RKO (cell line): ENCODE data around the gene ADGRB3.

Source experiments
- DNase-seq: peaks from one replicate; pipeline ENCODE4 v3.0.0-alpha.2; 2016; ENCODE audit warnings: low spot score

The ADGRB3 gene

DNA sequence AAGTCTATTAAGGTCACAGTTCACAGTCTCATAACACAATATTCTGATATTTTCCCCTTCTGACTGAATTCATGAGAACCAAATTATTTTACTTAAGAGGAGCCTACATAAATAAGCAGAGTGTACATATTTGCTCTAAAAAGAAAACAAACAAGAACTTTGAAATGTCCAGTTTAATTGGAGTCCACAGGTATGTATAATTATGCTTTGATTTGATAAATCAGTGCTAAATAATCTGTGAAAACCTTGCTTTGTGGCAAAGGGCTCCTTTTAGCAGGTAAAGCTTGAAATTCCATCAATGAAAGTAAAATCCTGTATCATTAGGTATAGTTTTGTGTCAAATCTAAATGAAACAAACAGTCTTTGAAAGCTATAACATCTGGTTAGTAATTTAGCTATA lies 69.4 kb downstream of the ADGRB3 start:
- DNase-seq: no peak

DNA sequence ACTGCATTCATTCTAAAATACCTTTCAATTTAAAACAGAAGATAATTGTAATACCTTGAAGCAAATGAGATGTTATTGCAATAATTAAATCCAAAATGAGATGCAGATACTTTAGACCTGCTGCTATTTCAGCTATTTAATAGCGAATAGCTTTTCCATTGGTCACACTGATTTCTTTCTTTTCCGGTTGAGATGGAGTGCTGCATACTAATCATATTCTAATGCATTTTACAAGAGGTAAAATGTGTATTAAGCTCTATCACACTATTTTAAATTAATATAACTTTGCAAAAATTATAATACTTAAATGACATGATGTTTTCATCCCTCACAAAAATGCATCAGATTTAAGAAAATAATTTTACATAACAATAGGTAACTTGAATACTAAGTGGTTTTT lies 74.0 kb downstream of the ADGRB3 start:
- DNase-seq: no peak

DNA sequence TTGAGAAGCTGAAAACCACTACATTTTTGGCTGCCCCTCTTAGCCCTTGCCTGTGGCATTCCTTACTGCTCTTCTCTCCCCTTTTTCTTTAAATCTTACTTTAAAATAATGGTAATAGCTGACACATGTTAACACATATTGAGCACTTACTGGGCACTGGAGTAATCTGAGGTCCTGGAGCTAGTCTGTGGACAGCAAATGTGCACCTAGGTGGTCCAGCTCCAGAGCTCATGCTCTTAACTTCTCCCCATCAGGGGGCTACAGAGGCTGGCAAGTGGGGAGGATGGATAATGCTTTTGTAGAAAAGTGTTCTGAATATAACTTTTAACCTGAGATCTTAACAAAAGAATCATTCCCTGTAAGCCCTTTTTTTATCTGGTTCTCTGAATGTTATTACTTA lies 74.8 kb downstream of the ADGRB3 start:
- DNase-seq: no peak

DNA sequence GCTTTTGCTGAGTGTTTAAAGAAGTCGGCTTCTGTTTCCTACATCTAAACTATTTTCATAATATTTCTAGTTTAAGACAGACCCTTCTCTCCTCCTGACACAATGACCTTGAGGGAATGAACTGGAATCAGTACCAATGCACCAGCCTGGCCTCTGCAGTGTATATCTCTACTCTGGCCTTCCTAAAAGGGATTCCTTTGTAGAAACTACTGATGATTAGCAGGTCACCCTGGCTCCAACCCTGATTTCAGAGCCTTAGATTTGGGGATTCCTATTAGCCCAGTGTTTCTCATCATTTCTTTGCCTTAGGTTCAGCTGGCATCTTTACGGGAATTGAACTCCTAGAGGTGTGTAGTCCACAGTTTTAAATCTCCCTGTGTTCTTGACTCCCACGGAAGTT lies 75.4 kb downstream of the ADGRB3 start:
- no peak for DNase-seq

DNA sequence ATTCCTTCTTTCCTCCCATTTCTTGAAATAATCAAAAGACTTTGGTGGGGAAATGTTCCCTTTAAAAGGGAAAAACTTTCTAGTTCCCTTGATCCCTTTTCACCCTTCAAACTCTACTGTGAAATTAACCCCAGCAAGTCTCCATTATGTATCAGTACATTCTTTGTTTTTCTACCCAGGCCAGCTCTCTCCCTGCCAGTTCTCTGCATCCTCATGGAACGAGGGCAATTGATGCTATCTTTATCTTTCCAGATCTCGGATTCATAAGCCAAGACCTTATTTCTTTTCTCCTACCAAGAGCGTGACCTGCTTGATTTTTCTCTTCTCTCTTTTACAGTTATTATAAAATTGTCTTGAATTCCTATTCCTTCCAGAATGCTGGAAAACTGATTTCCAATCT lies 75.8 kb downstream of the ADGRB3 start:
- no peak for DNase-seq

DNA sequence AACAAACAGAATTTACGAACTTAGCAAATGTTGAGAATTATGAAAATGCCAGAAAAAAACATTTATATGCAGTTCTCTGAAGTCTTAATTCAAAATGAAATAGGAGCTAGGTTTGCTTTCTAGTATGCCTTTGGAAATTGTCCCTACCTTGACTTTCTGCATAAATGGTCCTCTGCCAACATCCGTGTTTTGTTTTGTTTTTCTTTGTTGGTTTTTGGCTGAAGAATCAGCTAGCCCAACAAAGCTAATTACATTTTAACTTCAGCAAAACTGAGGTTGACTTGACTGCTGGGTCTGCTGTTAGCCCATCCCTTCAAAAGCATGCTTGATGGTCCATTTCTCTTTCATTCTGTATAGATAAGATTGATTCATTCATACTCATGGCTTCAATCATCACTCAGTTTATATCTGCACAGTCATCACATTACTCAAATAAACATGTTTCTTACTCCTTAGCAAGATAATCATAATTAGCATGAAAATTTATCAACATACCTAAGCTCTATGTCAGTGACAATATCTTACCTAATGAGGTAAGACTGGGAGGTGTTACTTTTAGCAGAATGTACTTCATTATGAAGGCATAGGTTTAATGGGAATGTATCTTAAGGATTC lies 76.4 kb downstream of the ADGRB3 start:
- no peak for DNase-seq

DNA sequence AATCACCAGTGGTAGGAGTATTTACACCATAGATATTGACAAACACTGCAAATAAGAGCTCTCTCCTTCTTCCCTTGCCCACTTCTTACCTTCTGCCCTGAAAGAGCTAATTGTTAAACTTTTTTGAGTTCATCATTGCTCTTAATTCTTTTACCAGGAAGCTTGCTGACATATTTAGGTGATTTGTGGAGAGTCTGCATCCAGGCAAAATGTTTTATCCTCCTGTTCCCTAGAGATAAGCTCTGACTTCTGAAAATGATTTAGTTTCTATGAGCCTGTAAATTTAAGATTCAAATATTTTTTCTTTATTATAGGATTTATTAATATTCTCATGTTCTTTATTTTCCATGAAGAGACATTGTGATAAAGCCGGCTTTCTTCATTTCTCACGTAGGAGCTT lies 81.5 kb downstream of the ADGRB3 start:
- DNase-seq: no peak

DNA sequence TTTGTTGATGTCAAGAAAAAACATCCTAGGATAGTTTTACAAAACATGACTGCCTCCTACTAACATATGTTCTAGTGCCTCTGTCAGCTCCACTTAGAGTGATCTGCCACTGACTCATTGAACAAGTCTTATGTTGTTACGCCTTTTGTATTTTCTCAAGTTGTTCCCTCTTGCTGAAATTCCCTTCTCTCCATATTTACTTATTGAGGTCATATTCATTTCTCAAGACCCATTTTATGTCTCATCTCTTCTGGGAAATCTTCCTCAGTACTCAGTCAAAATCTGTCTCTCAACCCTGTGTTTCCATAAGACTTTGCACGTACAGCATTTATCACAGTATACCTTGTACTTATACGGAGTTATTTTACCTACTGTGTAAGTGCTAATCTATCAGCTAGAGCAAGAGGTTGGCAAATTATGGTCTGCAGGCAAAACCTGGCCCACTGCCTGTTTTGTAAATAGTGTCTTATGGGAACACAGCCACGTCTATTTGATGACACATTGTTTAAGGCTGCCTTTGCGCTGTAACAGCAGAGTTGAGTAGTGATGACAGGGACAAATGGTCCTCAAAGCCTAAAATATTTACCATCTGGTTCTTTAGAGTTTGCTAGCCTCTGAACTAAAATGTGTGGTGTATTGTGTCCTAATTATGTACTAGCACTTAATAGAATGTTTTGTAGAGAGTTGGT lies 83.4 kb downstream of the ADGRB3 start:
- no peak for DNase-seq

DNA sequence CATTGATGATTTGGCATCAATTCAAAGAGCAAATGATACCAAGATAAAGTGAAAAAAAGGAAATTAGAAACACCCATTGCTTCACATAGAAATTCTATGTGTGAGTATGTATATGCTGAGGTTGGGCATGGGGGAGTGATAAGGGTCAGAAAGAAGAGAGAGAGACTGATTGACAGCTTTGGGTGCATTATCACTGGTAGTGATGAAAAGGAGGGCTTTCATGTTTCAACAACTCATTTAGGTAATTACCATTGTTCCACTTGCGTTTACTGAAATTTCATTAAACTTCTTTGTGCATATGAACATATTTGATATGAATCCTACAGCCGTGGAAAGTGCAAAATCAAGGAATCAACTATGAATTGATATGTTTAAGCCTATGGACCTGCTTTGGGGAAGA lies 84.7 kb downstream of the ADGRB3 start:
- no peak for DNase-seq

DNA sequence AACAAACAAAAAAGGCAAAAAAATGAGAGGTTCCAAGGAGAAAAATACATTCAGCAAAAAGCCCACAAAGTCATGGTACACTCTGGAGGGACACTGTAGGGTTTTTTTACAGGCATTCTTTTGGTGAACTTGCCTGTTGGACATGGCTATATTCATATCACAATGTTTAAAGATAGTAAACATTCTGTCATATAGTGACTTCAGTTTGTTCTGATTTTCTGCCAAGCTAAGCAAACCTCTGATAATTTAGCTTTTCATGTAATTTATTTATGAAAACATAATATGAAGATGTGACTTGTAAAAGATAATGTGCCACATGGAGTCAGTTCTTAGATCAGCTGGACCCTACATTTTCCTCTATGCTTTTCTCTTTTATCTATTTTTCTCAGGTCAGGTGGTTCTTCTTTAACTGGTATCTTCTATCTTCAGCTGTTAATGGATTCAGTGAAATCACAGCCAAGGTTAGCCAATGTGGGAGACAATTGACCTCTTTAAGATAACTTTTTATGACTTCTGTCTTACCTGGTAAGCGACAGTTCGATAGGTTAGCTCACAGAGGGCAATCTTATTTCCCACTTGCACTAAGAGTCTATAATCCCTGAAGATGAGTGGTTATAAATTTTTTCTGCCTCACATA lies 87.9 kb downstream of the ADGRB3 start:
- no peak for DNase-seq

DNA sequence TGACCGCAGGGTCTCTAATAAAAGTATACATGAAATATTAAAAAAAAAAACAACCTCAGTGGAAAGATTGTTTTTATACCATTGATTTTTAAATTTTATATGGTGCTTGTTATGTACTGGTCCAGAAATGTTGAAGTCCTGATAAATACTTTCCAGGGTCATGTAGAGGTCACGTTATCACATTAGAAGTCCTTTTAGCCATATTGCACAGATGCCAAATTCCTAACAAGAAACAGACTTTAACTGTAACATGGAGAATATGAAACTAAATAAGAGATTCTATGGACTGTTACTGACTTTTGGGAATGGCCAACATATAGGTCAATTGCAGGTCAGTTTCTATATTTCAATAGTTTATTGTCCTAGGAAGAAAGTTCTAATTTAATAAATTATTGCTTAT lies 89.0 kb downstream of the ADGRB3 start:
- no peak for DNase-seq

DNA sequence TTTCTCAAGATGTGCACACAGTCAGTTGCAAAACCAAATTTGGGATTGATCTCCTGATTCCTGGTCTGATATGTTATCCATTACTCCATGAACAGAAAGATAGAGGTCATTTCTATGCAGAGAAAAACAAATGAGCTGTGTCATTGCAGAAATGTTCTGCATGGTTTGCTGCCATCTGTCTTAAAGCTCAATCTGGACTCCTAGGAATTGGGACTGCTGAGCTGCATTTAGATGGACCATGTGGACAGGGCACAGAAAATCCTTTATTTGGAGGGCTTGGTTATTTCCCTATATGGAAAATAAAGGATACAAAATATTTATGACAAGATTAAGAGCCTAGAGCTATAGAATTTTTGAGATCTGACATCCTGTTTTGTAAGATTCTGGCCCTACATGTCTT lies 91.3 kb downstream of the ADGRB3 start:
- DNase-seq: no peak

DNA sequence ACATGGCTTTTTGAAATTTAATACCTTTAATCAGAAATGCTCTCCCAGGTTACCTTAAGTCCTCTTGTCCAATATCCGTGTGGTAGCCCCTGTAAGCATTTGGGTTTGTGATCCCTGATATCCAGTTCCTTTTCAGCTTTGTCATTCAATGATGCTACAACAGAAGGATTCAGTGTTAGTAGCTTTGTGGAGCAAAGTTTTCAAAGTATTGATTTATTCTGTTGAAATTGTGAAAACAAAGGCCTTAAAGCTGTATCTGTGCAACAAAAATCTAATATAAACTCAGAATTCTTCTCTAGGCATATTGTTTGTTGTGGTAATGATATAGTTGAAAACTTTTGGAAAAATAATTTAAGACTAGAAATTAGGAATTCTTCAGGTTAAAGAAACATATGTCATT lies 91.9 kb downstream of the ADGRB3 start:
- DNase-seq: no peak

DNA sequence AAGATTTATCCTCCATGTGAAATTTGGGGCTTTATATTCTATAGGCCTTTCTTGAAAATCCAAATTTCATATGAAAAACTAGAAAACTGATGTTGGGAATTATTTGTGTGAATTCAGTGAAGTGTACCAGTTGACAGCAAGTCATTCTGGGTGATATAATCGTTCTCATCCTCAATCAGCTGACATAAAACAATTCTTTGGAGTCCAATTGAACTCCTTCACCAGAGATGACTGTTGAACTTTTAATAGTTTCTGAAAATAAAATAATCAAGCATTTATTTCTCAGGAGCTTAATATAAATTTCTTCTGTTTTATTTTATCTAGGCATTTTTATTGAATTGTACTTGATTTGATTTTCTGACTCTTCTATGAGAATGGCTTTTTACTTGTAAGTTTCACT lies 92.6 kb downstream of the ADGRB3 start:
- no peak for DNase-seq

DNA sequence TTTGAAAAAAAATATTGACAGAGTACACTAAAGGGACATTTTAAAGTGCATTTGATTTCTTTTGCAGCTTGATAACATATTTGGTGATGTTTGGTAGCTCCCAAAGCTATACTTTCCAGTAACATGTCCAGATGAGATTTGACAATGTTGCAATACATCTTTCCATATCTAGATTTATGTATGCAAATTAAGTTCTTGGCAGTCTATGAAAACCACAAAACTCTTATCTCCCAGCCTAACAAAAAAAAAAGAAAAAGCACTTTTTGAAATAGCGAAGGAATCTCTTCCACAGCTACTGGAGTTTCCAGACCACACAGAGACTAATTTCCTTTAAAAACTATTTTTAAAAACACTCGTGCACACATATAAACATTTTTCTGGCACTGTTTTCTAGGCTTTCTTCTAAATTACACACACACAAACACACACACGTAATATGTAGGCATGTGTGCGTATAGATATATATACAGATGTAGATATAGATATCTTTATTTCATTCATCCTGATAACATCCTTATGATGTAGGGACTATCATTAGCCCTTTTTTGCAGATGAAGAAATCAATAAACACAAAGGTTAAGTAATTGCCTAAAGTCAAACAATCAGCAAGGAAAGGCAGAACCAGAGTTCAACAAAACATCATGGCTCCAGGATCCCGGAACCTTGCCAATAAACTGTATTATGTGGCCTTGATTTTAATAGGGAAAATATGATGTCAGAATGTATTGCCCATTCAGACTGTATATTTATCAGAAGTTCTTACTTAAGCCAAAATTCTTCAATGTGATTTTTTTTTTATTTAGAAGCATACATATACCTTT lies 93.3 kb downstream of the ADGRB3 start:
- no peak for DNase-seq

DNA sequence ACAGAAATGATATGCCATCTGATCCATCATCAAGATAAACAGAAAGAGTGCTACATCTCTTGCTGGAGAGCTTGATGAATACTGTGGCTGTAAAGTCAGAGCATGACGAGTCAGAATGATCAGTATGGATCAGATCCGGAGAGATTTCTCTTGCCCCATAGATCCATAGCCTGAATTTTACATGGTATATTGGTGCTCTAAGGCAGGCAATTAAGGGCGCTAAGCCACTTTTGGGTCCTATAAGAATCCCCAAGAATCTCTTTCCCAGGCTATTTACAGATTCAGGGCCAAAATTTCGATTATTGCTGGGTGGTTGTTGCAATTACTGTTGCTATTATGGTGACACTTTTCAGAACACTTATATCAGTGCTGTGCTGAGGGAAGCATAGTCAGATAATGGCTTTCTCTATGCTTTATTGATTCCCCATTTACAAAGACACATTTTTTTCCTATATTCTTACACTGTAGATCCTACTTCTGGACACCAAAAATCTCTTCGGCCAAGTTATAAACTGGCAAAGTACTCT lies 94.4 kb downstream of the ADGRB3 start:
- no peak for DNase-seq

DNA sequence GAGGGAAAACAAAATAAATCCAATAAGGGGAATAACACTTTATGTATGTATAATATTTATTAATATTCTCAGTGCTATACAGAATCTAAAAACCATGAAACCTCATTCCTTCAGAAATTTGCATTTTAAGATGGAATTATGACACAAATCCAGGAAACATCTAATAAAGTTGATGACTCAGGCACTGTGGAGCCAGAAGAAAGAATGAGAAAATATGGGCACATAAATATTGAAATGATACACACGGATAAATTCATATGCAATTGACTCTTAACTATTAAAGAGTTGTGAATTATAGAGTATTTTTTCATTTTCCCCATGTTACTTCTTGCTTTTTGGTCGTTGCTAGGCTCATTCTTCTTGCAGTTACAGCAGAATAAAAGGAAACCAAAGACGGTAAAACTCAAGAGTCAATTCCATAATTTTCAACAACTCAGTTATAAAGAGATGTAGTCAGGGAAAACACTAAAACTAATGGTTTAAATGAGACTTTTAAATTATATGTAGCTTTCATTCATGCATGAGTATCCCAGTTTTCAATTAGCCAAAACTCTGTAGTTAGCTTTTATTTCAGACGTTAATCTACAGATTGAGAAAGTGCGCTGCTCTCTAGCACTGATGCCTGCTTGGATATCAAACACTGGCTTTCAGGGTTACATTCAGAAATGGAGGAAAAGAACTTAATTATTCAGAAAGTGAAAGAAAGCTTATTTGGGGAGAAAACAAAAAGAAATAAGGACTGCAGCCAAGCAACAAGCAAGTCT lies 95.4 kb downstream of the ADGRB3 start:
- no peak for DNase-seq

DNA sequence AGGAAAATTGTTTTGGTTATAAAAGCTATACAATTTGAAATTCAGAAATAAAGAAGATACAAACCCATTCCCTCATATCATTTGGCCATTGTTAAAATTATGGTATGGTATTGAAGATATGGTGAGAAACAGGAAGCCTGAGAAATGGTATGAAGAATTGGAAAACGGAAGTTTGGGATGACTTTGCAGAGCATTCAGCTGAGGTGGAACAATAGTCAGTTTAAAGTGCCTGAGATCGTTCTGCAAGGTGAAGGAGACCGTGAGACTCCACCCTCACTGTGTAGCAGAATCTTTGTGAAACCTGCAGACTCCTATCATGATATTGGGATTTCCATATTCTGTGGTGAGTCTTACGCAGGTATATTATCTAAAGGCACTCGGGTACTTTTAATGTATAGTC lies 97.3 kb downstream of the ADGRB3 start:
- no peak for DNase-seq

DNA sequence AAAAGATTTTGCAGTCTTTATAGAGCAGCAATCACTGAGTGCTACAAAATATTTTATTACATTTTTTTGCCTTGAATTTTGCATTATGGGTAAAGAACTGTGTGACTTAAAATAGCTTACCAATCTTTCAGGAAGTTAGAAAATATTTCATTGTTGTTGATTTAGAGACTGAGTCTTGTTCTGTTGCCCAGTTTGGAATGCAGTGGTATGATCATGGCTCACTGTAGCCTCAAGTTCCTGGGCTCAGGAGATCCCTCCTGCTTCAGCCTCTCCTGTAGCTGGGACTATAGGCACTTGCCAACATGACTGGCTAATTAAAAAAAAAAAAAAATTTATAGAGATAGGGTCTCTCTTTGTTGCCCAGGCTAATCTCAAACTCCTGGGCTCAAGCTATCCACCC lies 100.8 kb downstream of the ADGRB3 start:
- DNase-seq: no peak

DNA sequence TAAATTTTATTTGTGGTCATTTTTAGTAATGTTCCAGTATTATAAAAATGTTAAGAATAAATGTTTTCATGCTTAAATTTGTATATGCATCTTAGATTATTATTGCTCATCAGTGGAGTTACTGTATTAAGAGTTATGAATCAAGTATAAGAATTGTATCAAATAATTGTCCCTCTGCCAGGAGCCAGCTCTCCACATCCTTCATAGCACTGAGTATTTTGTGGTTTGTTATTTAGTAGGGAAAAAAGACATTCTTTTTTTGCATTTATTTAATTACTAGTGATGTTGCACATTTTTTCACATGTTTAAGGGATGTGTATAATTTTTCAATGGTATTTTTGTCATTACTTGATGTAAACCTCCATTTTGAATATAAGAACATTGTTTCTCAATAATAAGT lies 102.0 kb downstream of the ADGRB3 start:
- no peak for DNase-seq

DNA sequence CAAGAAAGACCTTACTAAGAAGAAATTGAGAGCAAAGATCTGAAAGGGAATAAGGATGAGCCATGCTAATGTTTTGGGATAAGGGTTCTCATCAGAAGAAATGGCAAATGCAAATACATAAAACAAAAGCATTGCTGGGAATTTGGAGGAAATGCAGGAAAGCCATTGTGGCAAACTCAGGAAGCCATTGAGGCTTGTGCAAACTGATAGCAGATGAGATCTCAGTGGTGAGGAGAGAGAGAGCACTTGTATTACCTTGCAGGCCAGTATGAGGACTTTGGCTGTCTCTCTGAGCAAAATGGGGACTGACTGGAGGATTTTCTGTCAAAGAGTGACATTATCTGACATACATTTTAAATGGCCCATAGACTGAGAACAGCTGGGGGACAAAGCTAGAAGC lies 103.0 kb downstream of the ADGRB3 start:
- no peak for DNase-seq
